NCI-H774 (cell line): ENCODE data around the gene CKAP5.

Experiments
- DNase-seq: peaks from one replicate; lab custom pipeline; 2025; lab: John Stamatoyannopoulos, UW

The CKAP5 gene

GRCh38 chr11:46845740-46846509, at the start of gene CKAP5:
Gene CKAP5 (minus strand): TSS chr11:46846280. CDS start chr11:46821231, 25,049 bp downstream.
- peak; percentile 89 for DNase-seq

- DNase-seq, result no peak
These were observed 49.7 kb upstream of the CKAP5 start for GRCh38 chr11:46895821-46896220.

GRCh38 chr11:46894961-46895360, 48.9 kb upstream of the CKAP5 start:
- DNase-seq, result no peak

GRCh38 chr11:46894506-46894905, 48.4 kb upstream of the CKAP5 start:
- DNase-seq, result peak; percentile 25

GRCh38 chr11:46892838-46893237, 46.8 kb upstream of the CKAP5 start:
- DNase-seq, result no peak

GRCh38 chr11:46892109-46892508, 46.0 kb upstream of the CKAP5 start:
- no peak for DNase-seq

GRCh38 chr11:46890665-46891064, 44.6 kb upstream of the CKAP5 start:
- DNase-seq, result no peak

GRCh38 chr11:46889689-46890475, 43.8 kb upstream of the CKAP5 start:
- peak; percentile 57 for DNase-seq

GRCh38 chr11:46889251-46889650, 43.2 kb upstream of the CKAP5 start:
- no peak for DNase-seq

- DNase-seq, result no peak
These were observed 42.6 kb upstream of the CKAP5 start for GRCh38 chr11:46888636-46889035.

GRCh38 chr11:46886211-46886610, 40.1 kb upstream of the CKAP5 start:
- no peak for DNase-seq

- no peak for DNase-seq
These were observed 33.0 kb upstream of the CKAP5 start for GRCh38 chr11:46879056-46879585.

GRCh38 chr11:46877580-46877979, 31.5 kb upstream of the CKAP5 start:
- no peak for DNase-seq

GRCh38 chr11:46876471-46876870, 30.4 kb upstream of the CKAP5 start:
- DNase-seq, result no peak

GRCh38 chr11:46874586-46874985, 28.5 kb upstream of the CKAP5 start:
- DNase-seq, result no peak

- DNase-seq, result no peak
These were observed 22.8 kb upstream of the CKAP5 start for GRCh38 chr11:46868912-46869311.

GRCh38 chr11:46865340-46865739, 19.3 kb upstream of the CKAP5 start:
- no peak for DNase-seq

GRCh38 chr11:46860218-46860617, 14.1 kb upstream of the CKAP5 start:
- DNase-seq, result no peak

- DNase-seq, result no peak
These were observed 13.0 kb upstream of the CKAP5 start for GRCh38 chr11:46858920-46859546.

- DNase-seq, result no peak
These were observed 11.6 kb upstream of the CKAP5 start for GRCh38 chr11:46857666-46858065.

GRCh38 chr11:46856605-46857343, 10.7 kb upstream of the CKAP5 start:
- DNase-seq, result no peak

- no peak for DNase-seq
These were observed 9.8 kb upstream of the CKAP5 start for GRCh38 chr11:46855863-46856262.
